RWPE2 (cell line): ENCODE data around the gene PTPRR.

Experiments
- ATAC-seq: fragments of 200-7000 bp; cut with Tn5 transposase; 3 replicates; pipeline ENCODE4 v1.9.1; 2021; ENCODE audit warnings: low read depth
- DNase-seq: peaks from one replicate; pipeline ENCODE4 v3.0.0-alpha.2; 2020; ENCODE audit warnings: low spot score
- H3K27ac ChIP-seq: fragments of 450-650 bp; 2 replicates; pipeline ENCODE4 v1.5.1; 2017; ENCODE audit warnings: mild to moderate bottlenecking; ENCODE audit not compliant: poor library complexity, severe bottlenecking
- H3K27me3 ChIP-seq: fragments of 250-450 bp; sonication (Bioruptor Pico); 2 replicates; pipeline ENCODE4 v1.5.1; 2021; ENCODE audit warnings: mild to moderate bottlenecking, moderate library complexity; ENCODE audit not compliant: insufficient read depth, poor library complexity, severe bottlenecking
- H3K36me3 ChIP-seq: fragments of 250-450 bp; sonication (Bioruptor Pico); 2 replicates; pipeline ENCODE4 v1.5.1; 2020; ENCODE audit warnings: low read depth, mild to moderate bottlenecking, moderate library complexity
- H3K4me1 ChIP-seq: fragments of 250-450 bp; sonication (Bioruptor Pico); 2 replicates; pipeline ENCODE4 v1.5.1; 2021; ENCODE audit warnings: mild to moderate bottlenecking, moderate library complexity; ENCODE audit not compliant: insufficient read depth, poor library complexity, severe bottlenecking
- H3K4me3 ChIP-seq: fragments of 250-450 bp; sonication (Bioruptor Pico); 2 replicates; pipeline ENCODE4 v1.5.1; 2021; ENCODE audit warnings: mild to moderate bottlenecking, moderate library complexity; ENCODE audit not compliant: severe bottlenecking
- H3K9me3 ChIP-seq: fragments of 250-450 bp; sonication (Bioruptor Pico); 2 replicates; pipeline ENCODE4 v1.5.1; 2021; ENCODE audit warnings: mild to moderate bottlenecking, moderate library complexity; ENCODE audit not compliant: severe bottlenecking
- CTCF ChIP-seq: fragments of 450-650 bp; IDR thresholded peaks from one replicate; pipeline ENCODE4 v1.5.1; 2017; ENCODE audit warnings: mild to moderate bottlenecking, moderate library complexity; ENCODE audit not compliant: poor library complexity, severe bottlenecking

The PTPRR gene

GRCh38 chr12:70709022-70709421 is 211.5 kb downstream of the PTPRR start:
- Histone ChIP-seq H3K27ac (no peak overlapping the region), H3K9me3 (no peaks in the 10 kb centered on the region), H3K27me3 (no peaks in the 10 kb centered on the region), H3K4me3 (no peak overlapping the region), H3K36me3 (no peaks in the 10 kb centered on the region), H3K4me1 (no peaks in the 10 kb centered on the region)
- TF ChIP-seq CTCF = no peak
- DNase-seq = no peak
- no peak for ATAC-seq

GRCh38 chr12:70706611-70707010 is 213.9 kb downstream of the PTPRR start:
- Histone ChIP-seq H3K4me1 (no peaks in the 10 kb centered on the region), H3K4me3 (no peak overlapping the region), H3K36me3 (no peaks in the 10 kb centered on the region), H3K9me3 (no peaks in the 10 kb centered on the region), H3K27ac (no peak overlapping the region), H3K27me3 (no peaks in the 10 kb centered on the region)
- TF ChIP-seq CTCF = no peak
- no peak for ATAC-seq
- DNase-seq = no peak

GRCh38 chr12:70698345-70698744 is 222.2 kb downstream of the PTPRR start:
- DNase-seq (no peak), ATAC-seq (no peak)
- Histone ChIP-seq H3K27me3 (no peaks in the 10 kb centered on the region), H3K36me3 (no peaks in the 10 kb centered on the region), H3K9me3 (no peaks in the 10 kb centered on the region), H3K4me3 (no peak overlapping the region), H3K4me1 (no peaks in the 10 kb centered on the region), H3K27ac (no peak overlapping the region)
- no peak for TF ChIP-seq CTCF

GRCh38 chr12:70695361-70696023 is 225.0 kb downstream of the PTPRR start:
- TF ChIP-seq CTCF = no peak
- H3K4me1 ChIP-seq = no peaks in the 10 kb centered on the region
- no peak overlapping the region for H3K27ac ChIP-seq
- no peak overlapping the region for H3K4me3 ChIP-seq
- no peaks in the 10 kb centered on the region for H3K9me3 ChIP-seq
- H3K27me3 ChIP-seq = no peaks in the 10 kb centered on the region
- no peak for DNase-seq
- ATAC-seq = no peak
- no peaks in the 10 kb centered on the region for H3K36me3 ChIP-seq

- TF ChIP-seq CTCF = peak; percentile 73
- Histone ChIP-seq H3K36me3 (no peaks in the 10 kb centered on the region), H3K27me3 (no peaks in the 10 kb centered on the region), H3K4me3 (no peak overlapping the region), H3K9me3 (no peaks in the 10 kb centered on the region), H3K27ac (no peak overlapping the region), H3K4me1 (no peaks in the 10 kb centered on the region)
- peak; percentile 68; the same call in 1 of the 3 replicates for ATAC-seq
- no peak for DNase-seq
Observed at GRCh38 chr12:70692681-70693288, 227.8 kb downstream of the PTPRR start.
